Measurements from ENCODE around the gene SLC38A3. TPM values are rescaled to one million over a fixed set of nuclear protein-coding genes. Genes with fewer than 3 reads are reported as not detected.

Gene SLC38A3
- total and polyA plus RNA-seq, 12 donors: 0.05 to 48.8 (median 0.28) TPM; not detected in 2

GRCh38 chr3:50211930-50212329, 6.9 kb downstream of the SLC38A3 start:
- no peak overlapping the region for H3K27ac ChIP-seq
- intact Hi-C loops (cut with DNase I): no loop called here

GRCh38 chr3:50212502-50212901, 7.4 kb downstream of the SLC38A3 start:
- Histone ChIP-seq H3K27ac (no peak overlapping the region), H3K9me3 (replicated peaks in 1 of 3) (no peaks in the 10 kb centered on the region), H3K36me3 (replicated peaks in 1 of 2) (no peaks in the 10 kb centered on the region), H3K4me3 (no peak overlapping the region), H3K27me3 (no peaks in the 10 kb centered on the region), H3K4me1 (replicated peaks in 1 of 2) (no peaks in the 10 kb centered on the region)
- intact Hi-C loops (cut with DNase I): no loop called here
- TF ChIP-seq POLR2A (IDR thresholded peaks at IDR 0.05): no peak
- TF ChIP-seq CTCF (IDR thresholded peaks at IDR 0.05): no peak
- WGBS, 4 donors: 82 to 100% (median 85%) methylated on average over 1 to 4 of the region's 4 CpGs
- DNase-seq: no peak

More at GRCh38 chr3:50211930-50212329, 6.9 kb downstream of the SLC38A3 start:
- no peaks in the 10 kb centered on the region for H3K4me1 ChIP-seq (replicated peaks in 1 of 2)
- H3K9me3 ChIP-seq (replicated peaks in 1 of 3): no peaks in the 10 kb centered on the region
- H3K27me3 ChIP-seq: no peaks in the 10 kb centered on the region
- TF ChIP-seq POLR2A (IDR thresholded peaks at IDR 0.05): no peak
- no peak for TF ChIP-seq CTCF (IDR thresholded peaks at IDR 0.05)
- no peaks in the 10 kb centered on the region for H3K36me3 ChIP-seq (replicated peaks in 1 of 2)
- 73 to 100% (median 79%) methylated on average over 1 to 2 of the region's 2 CpGs for WGBS, 4 donors
- no peak for DNase-seq
- no peak overlapping the region for H3K4me3 ChIP-seq

- Histone ChIP-seq H3K27me3 (no peaks in the 10 kb centered on the region), H3K36me3 (replicated peaks in 1 of 2) (no peaks in the 10 kb centered on the region), H3K27ac (no peak overlapping the region), H3K9me3 (replicated peaks in 1 of 3) (no peaks in the 10 kb centered on the region), H3K4me3 (no peak overlapping the region), H3K4me1 (replicated peaks in 1 of 2) (no peaks in the 10 kb centered on the region)
- WGBS, 4 donors: 87 to 100% (median 97%) methylated on average over 2 to 3 of the region's 3 CpGs
- TF ChIP-seq CTCF (IDR thresholded peaks at IDR 0.05) (no peak), POLR2A (IDR thresholded peaks at IDR 0.05) (no peak)
- no peak for DNase-seq
- intact Hi-C loops (cut with DNase I): no loop called here
Measured at GRCh38 chr3:50212971-50213370, 7.9 kb downstream of the SLC38A3 start.

- Histone ChIP-seq H3K4me1 (replicated peaks in 1 of 2) (no peaks in the 10 kb centered on the region), H3K9me3 (replicated peaks in 1 of 3) (no peaks in the 10 kb centered on the region), H3K4me3 (no peak overlapping the region), H3K27ac (no peak overlapping the region), H3K27me3 (no peaks in the 10 kb centered on the region), H3K36me3 (replicated peaks in 1 of 2) (no peaks in the 10 kb centered on the region)
- 81 to 85% (median 83%) methylated on average over 7 to 12 of the region's 12 CpGs; no CpG with 5 or more reads in 1 of the 4 donors for WGBS, 4 donors
- TF ChIP-seq POLR2A (IDR thresholded peaks at IDR 0.05) (no peak), CTCF (IDR thresholded peaks at IDR 0.05) (no peak)
- intact Hi-C loops (cut with DNase I): no loop called here
- no peak for DNase-seq
Measured at GRCh38 chr3:50213373-50213772, 8.3 kb downstream of the SLC38A3 start.
